Measurements from ENCODE around the gene PCSK5.
"Not testable (repeated sequence)": the region's sequence is repeated elsewhere in the genome, so short reads cannot be mapped to it uniquely, and the experiment has no call there.

PCSK5 gene

DNA sequence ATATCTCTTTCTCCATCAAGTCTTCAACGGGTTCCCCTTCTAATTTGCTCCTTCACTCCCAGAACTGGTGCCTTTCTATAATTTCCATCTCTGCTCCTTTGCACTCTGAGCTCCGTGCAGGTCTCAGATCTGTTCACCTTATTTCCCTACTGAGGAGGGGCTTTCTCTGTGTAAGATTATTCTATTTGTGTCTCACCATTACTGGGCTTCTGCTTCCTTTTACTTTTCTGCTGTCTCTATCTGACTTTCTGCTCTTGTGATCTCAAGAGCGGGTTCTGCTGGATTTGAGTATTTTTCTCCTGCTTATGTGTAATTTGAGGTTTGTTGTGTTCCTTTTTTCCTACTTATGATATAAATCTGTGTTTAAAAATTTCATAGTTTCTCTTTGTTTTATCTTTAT is 117.5 kb downstream of the PCSK5 start:
- DNase-seq (ENCODE audit: low read depth in 2 of 2), result no peak

GRCh38 chr9:76013809-76014208 is 123.3 kb downstream of the PCSK5 start:
- no peak for DNase-seq (ENCODE audit: low read depth in 2 of 2)

GRCh38 chr9:76018235-76018634 is 127.8 kb downstream of the PCSK5 start:
- no peak for DNase-seq (ENCODE audit: low read depth in 2 of 2)

GRCh38 chr9:76018761-76019160 is 128.3 kb downstream of the PCSK5 start:
- DNase-seq (ENCODE audit: low read depth in 2 of 2), result no peak

DNA sequence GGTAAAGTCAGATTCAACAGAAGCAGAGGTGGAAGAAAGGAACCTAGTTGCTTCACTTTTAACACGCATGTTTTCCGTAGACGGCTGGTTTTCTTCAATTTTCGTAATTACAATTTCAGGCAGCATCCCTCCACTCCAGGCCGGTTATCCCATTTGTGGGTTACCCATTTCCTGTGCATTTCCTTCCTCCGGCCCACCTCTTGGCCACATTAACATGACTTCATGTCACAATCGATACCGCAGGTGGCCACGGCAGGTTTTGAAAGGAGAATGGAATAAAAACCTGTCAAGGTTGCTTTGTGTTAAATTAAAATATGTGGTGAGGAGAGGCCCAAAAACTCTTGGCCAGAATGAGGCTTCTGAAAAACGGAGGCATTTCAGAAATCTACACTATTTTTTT is 130.2 kb downstream of the PCSK5 start:
- no peak for DNase-seq (ENCODE audit: low read depth in 2 of 2)

GRCh38 chr9:76022317-76022716 is 131.8 kb downstream of the PCSK5 start:
- no peak for DNase-seq (ENCODE audit: low read depth in 2 of 2)

DNA sequence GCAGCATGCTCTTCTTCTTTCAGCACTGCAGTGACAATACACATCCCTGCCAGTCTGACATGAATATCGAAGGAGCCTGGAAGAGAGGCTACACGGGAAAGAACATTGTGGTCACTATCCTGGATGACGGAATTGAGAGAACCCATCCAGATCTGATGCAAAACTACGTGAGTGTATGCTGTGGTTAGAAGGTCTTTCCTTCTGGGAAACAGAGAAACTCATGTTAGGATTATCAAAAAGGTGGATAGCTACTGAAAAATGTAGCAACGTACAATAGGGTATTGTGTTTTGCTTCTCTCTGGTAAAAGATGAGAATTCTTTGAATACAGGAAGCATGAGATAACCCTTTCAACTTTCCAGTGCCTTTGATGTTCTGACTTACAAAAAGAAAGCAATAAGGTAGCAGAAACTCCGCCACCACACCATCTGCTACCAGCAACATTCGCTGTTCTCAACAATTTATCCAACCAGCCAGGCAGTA is 133.3 kb downstream of the PCSK5 start:
- no peak for DNase-seq (ENCODE audit: low read depth in 2 of 2)

- no peak for DNase-seq (ENCODE audit: low read depth in 2 of 2)
Observed at GRCh38 chr9:76025286-76025685, 134.8 kb downstream of the PCSK5 start.

GRCh38 chr9:76026796-76027195 is 136.3 kb downstream of the PCSK5 start:
- no peak for DNase-seq (ENCODE audit: low read depth in 2 of 2)

DNA sequence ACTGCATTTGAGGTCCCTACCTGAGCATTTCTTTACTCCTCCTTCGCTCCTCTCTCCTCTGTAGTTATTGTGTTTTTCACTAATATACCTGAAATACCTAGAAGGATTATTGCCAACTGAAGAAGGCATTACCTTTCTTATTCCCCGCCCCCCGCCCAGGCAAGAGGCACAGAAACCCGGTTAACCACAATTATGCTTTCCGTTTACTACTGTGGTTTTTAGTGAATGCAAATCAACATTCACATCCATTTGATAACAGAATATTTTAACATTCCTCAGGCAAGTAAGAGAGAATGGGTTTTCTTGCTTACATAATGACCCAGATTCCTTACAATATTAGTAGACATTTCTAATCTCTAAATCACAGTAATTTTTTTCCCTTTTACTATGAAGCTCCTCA is 136.9 kb downstream of the PCSK5 start:
- no peak for DNase-seq (ENCODE audit: low read depth in 2 of 2)

- no peak for DNase-seq (ENCODE audit: low read depth in 2 of 2)
Observed at GRCh38 chr9:76027861-76028260, 137.4 kb downstream of the PCSK5 start.

DNA sequence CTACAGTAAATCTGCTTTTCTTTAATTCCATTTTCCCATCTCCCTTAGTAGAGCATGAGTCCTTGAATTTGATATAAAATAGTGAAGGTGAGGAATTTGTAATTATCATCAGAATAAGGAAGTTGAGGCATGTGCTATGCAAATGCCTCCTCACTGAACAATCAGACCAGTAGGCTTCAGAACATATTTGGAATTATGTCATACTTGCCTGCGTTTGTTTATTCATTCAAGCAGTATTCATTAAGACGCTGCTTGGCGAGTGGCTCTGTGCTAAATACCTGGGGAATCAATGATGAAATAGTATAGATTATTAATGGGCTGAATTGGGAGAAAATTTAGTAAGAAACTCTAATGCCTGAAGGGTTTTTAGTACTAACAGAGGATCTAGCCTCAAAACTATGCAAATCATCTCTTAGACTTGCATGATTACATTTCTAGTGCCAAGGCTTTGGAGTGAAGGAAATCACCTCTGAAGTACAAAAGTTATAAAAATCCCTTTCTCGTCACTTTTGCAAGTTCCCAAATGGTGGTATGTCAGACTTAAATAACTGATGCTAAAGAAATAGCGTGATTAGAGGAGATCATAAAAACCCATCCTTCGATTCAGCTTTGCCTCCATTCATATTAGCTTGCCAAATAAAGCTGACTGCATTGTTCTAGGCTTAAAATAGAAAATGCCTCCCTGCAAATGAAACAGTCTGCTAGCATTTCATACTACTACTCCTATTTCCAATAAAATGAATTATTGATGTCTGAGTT is 141.7 kb downstream of the PCSK5 start:
- DNase-seq (ENCODE audit: low read depth in 2 of 2), result no peak

DNA sequence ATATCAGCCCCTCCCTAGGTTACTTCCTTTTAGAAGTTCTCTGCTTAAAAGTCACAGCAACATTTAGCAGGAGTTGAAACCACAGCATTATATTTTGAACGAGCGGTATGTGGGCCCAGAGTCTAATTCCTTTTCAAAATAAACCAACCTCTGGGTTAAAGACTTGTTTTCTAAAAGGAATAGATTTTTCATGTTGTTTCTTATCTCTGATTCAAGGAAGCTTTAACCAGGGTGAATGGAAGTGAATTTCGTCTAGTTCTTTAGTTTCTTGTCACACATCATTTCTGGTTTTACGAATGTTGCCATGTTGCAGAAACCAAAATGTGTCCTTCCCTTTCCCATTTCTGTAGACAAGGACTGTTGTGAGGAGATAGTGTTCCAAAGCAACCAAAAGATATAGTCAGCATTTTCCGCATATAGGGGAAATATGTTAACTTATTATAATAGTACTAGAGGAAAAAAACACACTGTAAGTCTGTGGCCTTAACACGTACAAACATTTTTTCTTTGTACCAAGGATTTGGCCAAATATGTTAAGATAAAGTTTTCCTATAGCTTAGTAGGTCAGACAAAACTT is 142.4 kb downstream of the PCSK5 start:
- no peak for DNase-seq (ENCODE audit: low read depth in 2 of 2)

- DNase-seq (ENCODE audit: low read depth in 2 of 2), result no peak
Observed at GRCh38 chr9:76034049-76034448, 143.6 kb downstream of the PCSK5 start.

DNA sequence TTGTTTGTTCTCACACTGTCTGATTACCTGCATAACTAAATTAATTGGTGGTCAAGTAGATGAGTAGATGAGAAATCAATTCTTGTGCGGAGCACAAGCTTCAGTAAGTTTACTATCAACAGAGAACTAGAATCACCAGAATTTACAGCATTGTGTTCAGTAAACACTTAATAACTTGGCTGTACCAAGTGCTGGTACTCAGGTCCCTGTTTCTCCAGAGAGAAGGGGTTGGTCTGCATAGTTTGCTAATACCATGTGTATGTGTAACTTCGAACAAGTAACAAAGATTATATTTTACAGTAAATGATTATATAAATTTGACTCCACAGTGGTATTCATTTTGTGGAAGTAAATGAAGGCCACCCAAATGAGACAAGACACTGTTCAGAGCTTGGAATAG is 146.3 kb downstream of the PCSK5 start:
- no peak for DNase-seq (ENCODE audit: low read depth in 2 of 2)

- no peak for DNase-seq (ENCODE audit: low read depth in 2 of 2)
Observed at GRCh38 chr9:76037587-76038225, 147.2 kb downstream of the PCSK5 start.

- no peak for DNase-seq (ENCODE audit: low read depth in 2 of 2)
Observed at GRCh38 chr9:76038431-76038830, 148.0 kb downstream of the PCSK5 start.

GRCh38 chr9:76044266-76044819 is 153.9 kb downstream of the PCSK5 start:
- no peak for DNase-seq (ENCODE audit: low read depth in 2 of 2)

DNA sequence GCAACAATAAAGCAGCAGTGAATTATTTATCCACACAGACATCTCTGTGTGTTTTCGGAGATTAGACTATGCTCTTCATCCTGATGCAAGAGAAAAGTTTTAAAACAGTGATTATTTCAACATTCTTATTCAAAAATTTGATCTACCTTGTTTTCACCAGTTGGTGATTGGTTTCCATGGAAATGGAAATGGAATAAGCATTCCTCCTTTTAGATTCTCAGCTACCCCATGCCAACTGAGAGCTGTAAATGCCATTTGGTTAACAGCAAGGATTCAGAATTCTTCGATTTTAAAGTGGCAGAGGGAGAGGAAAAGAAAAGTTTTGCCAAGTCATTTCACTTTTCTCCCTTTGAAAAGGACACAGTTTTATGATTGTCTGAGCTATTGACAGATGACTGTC is 154.7 kb downstream of the PCSK5 start:
- no peak for DNase-seq (ENCODE audit: low read depth in 2 of 2)

DNA sequence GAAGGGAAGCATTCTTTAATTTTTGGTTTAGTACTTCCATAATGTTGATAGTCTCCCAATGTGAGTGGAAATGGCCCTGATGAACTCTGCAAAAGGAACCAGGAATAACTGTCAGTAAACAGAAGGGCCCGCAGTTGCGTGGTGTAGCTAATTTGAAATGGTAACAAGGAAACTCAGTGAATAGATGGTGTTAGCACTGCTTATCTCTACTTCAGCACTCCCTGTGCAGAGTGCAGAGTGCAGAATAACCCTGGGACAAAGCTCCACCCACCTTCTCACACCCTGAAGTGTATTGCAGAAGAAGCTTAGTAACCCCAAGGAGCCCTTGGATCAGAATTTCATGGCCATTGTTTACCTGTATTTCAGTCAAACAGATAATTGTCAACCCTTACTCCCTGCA is 158.9 kb downstream of the PCSK5 start:
- DNase-seq (ENCODE audit: low read depth in 2 of 2), result no peak

- no peak for DNase-seq (ENCODE audit: low read depth in 2 of 2)
Observed at GRCh38 chr9:76067696-76068095, 177.2 kb downstream of the PCSK5 start.

DNA sequence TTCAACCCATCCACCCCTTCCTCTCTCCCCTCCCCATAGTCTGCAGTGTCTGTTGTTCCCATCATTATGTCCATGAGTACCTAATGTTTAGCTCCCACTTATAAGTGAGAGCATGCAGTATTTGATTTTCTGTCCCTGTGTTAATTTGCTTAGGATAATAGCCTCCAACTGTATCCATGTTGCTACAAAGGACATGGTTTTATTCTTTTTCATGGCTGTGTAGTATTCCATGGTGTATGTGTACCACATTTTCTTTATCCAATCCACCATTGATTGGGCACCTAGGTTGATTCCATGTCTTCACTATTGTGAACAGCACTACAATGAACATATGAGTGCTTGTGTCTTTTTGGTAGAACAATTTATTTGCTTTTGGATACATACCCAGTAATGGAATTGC is 187.1 kb downstream of the PCSK5 start:
- DNase-seq (ENCODE audit: low read depth in 2 of 2), result no peak

- DNase-seq (ENCODE audit: low read depth in 2 of 2), result not testable (repeated sequence)
Observed at GRCh38 chr9:76081281-76081680, 190.8 kb downstream of the PCSK5 start.
